ENCODE data around the gene CLCN2.

GRCh38 chr3:184315543-184315867 lies 45.9 kb downstream of the CLCN2 start:
- TF ChIP-seq EZH2 (IDR thresholded peaks at IDR 0.05; ENCODE audit: borderline replicate concordance, insufficient read depth, low read length, poor library complexity, severe bottlenecking) (no peak), CTCF (IDR thresholded peaks at IDR 0.05; ENCODE audit: poor library complexity, severe bottlenecking) (no peak), TAF1 (IDR thresholded peaks at IDR 0.05; ENCODE audit: low read depth) (no peak), EP300 (conservative IDR thresholded peaks at IDR 0.05; ENCODE audit: poor library complexity, severe bottlenecking) (no peak), RAD21 (conservative IDR thresholded peaks at IDR 0.05) (no peak)
